Measurements from ENCODE around the gene CHRNG.

Gene CHRNG

DNA sequence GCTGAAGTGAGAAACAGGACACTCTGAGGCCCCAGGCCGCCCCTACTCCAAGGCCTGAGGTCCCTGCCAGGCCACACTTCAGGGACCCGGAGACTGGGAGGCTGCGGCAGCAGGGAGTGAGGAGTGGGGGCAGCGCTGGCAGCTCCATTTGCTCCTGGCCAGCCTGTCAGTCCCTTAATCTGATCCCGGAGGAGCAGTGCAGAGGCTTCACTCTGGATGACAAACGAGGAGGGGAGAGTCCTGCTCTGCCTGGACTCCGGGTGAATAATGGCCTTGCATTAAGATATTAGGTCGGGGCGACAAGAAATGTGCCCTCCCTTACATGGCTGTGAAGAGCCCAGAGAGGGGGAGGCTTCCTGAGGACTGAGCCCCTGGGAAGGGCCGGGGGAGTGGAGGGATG lies 33.6 kb upstream of the CHRNG start:
- no peak for DNase-seq

DNA sequence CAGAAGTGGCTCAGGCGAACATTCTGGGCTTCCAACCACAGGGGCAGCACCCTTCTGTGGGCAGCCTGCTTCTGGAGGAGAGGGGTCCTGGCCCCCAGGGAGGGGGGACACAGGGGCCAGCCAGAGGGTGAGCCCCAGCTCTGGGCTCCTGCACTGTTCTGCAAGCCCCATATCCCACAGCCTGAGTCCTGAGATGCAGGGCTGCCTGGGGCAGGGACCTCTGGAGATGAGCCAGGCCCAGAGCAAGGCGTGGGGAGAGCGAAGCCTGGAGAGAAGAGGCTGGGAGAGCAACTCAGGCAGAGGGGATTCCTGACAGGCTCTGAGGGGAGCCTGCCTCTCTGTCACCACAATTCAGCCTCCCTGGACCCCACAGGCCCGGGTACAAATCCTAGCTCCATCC lies 32.8 kb upstream of the CHRNG start:
- no peak for DNase-seq

DNA sequence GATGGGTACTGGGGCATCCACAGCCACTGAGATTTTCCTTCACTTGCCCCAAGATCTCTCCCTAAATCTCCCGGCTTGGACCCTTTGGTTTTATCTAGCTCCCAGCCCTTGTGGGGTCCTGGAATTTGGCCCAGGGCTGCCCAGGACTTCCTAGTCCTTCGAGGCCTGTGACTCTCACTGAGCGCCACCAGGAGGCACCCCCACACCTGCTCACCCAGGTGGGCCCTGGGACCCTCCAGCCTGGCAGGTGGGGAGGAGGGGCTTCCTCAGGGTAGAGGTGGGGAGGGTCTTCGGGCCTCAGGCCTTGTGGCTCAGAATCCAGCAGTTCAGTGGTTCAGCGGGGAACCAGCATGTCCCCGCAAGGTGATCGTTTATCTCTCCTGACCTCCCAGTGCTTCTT lies 31.2 kb upstream of the CHRNG start:
- no peak for DNase-seq

DNA sequence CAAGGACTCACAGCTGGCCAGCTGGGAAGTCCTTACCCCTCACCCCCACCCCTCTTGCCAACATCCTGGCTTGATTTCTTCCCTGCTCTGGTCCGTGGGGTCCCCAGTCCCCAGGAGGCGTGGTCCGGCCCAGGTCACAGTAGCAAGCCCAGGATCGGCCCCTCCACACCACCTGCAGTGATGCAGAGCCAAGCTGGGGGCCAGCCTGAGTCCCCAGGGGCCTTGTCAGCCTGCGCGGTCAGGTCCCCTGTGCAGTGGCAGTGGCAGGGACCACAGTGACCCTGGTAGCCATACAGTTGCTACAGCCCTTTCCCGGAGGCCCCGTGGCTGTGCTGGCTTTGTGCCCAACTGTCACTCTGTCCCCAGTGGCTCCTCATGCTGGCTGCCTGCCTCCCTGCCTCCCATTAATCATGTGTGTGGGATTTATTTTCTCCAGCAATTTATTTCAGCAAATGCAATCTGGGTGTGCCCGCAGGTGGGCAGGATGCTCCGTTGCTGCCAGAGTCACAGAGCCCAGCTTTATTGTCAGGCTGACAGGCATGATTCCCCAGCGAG lies 28.1 kb upstream of the CHRNG start:
- DNase-seq = no peak

DNA sequence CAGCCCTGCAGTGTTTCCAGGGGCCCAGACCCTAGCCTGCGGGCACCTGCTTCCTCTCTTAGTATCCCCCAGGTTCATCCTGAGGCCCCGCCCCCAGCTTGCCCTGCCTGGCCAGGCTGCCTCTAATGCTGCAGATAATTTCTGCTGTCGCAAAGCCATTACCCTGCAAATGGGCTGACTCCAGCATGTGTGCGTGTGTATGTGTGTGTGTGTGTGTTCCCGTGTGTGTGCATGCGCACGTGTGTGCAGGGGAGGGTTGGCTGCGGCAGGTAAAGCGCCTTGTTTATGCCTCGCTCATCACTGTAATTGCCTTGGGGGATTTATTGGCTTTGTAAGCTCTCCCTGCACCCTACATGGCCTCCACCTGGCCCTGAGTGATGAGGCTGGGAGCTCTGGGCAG lies 26.9 kb upstream of the CHRNG start:
- DNase-seq = no peak

DNA sequence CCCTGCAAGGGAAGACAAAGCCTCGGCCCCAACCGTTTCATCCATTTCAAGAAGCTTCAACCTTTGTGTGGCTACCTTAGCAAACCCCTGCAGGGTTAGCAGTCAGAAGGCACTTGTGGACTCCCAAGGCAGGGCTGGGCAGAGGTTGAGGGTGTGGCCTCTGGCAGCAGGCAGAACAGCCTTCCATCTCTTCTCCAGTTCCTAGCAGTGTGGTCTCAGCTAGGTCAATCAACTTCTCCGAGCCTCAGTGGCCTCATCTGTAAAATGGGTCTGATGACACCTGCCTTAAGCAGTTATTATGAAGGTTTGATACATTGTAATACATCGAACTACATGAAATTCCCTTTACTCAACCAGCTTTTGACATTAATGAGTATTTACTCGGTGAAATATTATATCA lies 26.1 kb upstream of the CHRNG start:
- no peak for DNase-seq

DNA sequence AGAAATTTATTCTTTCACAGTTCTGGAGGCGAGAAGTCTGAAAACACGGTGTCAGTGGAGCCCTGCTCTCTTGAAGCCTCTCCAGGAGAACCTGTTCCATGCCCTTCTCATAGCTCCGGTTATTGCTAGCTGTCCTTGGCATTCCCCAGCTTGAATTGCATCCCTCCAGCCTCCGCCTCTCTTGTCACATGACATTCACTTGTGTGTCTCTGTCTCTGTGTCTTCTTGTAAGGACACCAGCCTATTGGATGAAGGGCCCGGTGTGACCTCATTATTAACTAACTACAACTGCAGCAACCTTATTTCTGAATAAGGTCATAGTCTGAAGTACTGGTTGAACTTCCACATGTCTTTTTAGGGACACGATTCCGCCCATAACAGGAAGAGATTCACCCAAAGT lies 23.9 kb upstream of the CHRNG start:
- no peak for DNase-seq

DNA sequence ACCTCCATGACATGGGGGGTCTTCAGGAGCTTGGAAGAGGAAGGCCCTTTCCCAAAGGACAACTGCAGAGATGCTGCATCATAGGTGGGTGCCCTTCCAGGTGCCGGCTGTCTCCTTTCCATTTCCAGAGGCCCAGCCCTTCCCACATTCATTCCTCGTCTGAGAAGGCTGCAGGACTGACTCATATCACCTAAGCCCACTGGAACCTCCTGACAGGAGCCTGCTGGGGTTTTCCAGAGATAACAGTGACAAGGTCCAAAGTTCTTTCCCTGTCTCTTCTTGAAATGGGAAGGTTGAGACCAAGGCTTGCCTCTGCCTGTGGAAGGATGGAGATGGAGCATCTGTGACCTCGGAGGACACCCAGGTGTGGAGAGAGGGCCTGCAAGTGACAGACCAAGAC lies 22.9 kb upstream of the CHRNG start:
- no peak for DNase-seq

DNA sequence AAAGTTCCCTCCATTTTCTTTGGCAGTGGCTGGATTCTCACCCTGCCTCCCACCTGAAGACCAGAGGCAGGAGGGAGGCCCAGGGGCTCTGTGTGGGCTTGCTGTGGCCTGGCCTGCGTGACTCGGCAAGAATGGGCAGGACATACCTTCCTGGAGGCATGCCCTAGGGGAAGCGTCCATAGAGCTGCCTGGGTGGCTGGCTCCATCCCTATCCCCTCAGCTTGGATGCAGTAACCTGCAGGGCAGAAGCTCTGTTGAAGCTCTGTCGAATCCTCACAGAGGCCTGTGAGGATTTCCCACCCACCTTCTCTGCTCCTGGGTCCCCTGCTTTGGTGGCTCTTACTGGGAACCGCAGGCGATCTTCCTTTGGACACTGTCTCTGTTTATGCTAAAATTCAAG lies 20.6 kb upstream of the CHRNG start:
- no peak for DNase-seq

DNA sequence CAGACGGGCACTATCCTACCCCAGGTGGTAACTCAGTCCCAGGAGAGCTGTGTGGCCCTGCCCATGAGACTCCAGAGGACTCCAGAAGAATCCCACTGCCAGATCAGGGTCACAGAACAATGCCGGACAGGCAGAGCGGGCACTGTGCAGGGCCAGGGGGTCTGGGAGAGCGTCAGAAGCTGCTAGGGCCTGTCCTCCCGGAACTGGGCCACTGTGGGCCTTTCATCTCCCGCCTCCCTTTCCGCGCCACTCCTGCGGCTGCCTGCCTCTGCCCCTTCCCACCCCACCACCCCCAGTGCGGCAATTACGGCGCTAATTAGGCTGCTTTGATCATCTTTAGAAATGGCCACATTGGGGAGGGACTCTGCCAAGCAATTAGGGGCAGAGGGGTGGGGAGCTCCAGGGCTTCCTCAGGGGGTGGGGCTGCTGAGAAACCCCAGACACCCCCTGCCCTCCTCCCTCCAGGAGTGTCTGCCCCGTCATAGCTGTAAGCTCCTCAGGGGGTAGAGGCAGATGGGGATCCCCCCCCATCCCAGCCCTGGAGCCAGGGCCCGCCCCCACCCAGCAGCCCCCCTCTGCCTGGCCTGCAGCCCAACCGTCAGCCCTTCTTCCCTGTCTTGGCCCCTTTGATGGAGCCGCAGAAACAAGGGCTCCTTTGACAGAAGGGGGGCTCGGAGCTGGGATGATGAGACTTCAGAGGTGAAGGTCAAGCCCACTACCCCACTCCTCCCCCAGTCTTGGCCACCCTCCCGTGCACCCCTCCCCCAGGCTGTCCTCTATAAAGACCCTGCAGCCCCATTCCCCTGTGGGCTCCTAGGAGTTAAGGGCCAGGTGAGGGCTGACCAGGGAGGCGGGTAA lies 19.7 kb upstream of the CHRNG start, which contains the start of gene PRSS56:
TSS of gene PRSS56 (plus strand) at position 808 of the 858 bp plus-strand sequence. CDS start 211 bp downstream, outside the sequence.
- DNase-seq = no peak

DNA sequence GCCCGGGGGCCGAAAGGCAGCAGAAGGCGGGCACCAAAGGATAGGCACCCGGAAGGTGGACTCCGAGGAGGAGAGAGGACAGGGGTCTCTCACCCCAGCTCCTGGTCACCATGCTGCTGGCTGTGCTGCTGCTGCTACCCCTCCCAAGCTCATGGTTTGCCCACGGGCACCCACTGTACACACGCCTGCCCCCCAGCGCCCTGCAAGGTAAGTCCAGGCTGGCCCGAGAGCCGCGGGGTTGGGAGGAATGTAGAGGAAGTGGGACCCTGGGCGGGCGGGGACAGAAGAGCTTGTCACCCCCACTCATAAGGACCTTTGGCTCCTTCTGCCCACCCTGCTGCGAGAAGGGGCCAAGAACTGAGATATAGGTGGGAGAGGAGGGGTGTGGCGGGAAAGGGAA lies 19.0 kb upstream of the CHRNG start:
- no peak for DNase-seq

DNA sequence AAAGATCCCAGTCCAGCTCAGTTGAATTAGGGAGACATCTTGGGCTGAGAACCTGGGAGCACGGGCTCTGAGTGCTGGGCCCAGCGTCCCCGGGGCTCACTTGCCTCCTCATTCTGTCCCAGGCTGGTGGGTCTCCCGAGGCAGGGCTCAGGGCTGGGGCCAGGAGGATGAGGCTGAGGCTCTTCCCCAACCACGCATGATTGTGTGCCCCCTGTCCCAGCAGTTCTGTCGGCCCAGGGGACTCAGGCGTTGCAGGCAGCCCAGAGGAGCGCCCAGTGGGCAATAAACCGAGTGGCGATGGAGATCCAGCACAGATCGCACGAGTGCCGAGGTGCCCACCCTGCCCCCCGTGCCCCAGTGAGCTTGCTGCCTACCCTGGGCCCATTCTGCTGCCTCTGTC lies 18.4 kb upstream of the CHRNG start:
- DNase-seq = no peak

DNA sequence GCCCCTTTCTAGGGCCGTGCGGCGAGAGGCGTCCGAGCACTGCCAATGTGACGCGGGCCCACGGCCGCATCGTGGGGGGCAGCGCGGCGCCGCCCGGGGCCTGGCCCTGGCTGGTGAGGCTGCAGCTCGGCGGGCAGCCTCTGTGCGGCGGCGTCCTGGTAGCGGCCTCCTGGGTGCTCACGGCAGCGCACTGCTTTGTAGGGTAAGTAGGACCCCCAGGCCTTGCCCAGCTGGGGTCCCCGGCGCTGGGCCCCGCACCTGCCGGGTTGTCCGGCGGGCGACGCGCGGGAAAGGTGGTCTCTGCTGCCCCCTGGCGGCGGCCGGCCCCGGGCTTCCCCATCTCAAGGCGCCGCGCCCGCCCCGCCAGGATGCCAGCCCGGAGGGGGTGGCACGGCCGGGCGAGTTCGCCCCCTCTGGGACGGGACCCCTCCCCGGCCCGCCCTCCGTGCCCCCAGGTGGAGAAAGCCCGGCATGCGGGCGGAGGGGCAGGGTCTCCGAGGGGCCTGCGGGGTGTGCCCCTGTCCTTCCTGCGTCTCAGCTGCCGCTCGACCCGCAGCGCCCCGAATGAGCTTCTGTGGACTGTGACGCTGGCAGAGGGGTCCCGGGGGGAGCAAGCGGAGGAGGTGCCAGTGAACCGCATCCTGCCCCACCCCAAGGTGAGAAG lies 17.4 kb upstream of the CHRNG start:
- DNase-seq = no peak

DNA sequence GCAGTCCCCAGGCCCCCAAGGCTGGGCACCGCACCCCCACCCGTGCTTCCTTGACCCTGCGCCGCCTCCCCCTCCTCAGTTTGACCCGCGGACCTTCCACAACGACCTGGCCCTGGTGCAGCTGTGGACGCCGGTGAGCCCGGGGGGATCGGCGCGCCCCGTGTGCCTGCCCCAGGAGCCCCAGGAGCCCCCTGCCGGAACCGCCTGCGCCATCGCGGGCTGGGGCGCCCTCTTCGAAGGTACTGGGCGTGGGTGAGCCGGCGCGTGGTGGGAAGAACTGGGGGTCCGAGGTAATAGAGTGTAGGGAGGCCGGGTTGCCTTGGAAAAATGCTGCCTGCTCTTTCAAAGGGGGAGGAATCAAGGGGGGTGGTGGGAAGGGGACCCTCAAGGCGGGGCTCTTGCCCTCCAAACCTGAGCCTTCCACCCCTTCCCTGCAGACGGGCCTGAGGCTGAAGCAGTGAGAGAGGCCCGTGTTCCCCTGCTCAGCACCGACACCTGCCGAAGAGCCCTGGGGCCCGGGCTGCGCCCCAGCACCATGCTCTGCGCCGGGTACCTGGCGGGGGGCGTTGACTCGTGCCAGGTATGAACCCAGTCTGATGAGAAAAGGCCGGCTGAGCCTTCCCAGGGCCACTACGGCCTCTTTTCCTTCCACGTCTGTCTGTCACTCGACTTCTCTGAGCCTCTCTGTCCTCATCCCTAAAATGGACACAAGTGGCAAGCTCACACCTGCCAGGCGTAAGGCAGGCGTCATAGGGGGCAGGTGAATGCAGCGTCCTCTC lies 16.7 kb upstream of the CHRNG start:
- no peak for DNase-seq

DNA sequence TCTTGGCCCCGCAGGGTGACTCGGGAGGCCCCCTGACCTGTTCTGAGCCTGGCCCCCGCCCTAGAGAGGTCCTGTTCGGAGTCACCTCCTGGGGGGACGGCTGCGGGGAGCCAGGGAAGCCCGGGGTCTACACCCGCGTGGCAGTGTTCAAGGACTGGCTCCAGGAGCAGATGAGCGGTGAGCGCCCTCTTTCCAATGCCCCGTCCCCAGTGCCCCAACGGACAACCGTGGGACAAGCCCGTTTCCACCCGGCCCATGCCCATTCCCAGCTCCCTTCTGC lies 16.1 kb upstream of the CHRNG start:
- DNase-seq = no peak

DNA sequence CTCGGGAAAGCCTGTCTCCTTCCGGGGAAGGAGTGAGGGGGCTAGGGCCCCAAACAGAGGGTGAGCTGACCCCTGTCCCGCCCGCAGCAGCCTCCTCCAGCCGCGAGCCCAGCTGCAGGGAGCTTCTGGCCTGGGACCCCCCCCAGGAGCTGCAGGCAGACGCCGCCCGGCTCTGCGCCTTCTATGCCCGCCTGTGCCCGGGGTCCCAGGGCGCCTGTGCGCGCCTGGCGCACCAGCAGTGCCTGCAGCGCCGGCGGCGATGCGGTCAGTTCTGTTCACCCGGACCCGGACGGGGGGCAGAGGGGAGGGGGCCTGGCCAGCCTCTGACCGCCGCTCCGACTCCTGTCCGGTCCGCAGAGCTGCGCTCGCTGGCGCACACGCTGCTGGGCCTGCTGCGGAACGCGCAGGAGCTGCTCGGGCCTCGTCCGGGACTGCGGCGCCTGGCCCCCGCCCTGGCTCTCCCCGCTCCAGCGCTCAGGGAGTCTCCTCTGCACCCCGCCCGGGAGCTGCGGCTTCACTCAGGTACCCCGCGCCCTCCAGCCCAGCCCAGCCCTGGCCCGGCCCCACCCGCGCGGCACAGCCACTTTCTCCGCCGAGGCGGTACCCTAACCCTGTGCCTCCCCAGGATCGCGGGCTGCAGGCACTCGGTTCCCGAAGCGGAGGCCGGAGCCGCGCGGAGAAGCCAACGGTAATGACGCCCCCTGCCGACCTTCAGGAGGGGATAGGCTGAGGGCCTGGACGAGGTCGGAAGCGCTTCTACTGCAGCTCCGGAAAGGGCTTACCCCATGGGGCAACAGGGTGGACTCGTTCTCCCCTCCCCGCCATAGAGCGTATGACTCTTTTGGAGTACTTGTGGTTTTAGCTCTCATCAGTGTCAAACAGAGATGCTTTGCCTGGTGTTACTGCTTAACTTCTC lies 15.6 kb upstream of the CHRNG start:
- DNase-seq = no peak

DNA sequence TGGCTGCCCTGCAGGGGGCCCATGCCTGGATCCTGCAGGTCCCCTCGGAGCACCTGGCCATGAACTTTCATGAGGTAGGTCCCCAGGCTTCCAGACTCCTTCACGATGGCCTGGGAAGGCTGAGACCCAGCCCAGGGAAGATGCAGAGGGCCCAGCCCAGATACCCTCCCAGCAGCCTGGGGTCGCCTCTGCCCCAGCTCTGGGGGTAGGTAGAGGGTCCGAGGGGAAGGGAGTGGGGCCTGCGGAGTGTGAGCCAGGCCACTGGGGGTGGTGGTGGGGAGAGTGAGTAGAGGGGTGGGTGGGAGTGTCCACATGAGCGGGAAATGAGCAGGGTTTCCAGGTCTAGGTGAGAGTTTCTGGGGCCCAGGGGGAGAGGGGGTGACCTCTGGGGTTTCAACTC lies 14.7 kb upstream of the CHRNG start:
- no peak for DNase-seq

DNA sequence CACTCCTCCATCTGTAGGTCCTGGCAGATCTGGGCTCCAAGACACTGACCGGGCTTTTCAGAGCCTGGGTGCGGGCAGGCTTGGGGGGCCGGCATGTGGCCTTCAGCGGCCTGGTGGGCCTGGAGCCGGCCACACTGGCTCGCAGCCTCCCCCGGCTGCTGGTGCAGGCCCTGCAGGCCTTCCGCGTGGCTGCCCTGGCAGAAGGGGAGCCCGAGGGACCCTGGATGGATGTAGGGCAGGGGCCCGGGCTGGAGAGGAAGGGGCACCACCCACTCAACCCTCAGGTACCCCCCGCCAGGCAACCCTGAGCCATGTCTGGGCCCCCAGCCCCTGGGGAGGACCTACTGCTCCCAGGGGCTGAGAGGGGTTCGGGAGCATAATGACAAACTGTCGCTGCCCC lies 14.3 kb upstream of the CHRNG start:
- no peak for DNase-seq

DNA sequence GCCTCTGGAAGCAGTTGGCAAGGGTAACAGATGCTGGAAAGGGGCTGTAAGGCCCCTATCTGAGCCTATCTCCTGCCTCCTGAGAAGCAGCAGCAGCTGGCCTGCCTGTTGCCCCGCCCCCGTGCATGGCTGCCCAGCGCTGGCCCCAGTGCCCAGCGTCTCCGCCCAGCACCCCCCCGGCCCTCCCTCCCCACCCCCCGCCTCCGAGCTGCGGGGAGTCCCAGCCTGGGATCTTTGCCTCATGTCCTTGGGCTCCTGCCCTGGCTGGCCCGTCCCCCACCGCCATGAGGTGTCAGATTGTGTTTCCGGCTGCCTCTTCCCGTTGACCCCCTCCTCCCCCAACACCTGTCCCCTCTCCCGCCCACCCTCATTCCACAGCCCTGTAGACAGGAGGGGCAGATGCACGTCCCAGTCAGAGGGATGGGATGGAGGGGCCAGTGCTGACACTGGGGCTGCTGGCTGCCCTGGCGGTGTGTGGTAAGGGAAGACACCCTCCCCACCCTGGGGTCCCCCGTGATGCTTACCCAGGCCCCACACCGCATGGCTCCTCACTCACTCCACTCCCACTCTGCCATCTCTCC lies 13.6 kb upstream of the CHRNG start, which contains the start of gene CHRND:
TSS of gene CHRND (plus strand) at position 370 of the 581 bp plus-strand sequence. CDS start at position 426, 56 bp downstream.
- no peak for DNase-seq

DNA sequence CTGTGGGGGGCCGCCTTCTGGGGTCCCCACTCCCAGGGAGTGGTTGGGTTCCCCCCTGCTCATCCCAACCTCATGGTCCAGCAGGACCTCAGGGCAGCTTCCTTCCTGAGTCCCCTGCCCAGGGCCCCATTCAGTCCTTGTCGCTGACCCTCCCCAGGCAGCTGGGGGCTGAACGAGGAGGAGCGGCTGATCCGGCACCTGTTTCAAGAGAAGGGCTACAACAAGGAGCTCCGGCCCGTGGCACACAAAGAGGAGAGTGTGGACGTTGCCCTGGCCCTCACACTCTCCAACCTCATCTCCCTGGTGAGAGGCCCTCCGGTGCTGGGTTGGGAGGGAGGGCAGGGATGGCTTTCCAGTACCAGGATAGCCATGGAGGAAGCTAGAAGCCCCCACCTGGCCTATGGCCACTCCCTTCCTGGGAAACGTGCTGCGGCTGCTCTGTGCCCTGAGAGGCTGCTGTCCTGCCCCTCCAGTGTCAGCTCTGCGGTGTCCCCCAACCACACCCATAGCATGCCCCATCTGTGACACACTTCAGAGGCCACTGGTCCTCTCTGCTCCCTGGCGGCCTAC lies 13.0 kb upstream of the CHRNG start:
- no peak for DNase-seq

DNA sequence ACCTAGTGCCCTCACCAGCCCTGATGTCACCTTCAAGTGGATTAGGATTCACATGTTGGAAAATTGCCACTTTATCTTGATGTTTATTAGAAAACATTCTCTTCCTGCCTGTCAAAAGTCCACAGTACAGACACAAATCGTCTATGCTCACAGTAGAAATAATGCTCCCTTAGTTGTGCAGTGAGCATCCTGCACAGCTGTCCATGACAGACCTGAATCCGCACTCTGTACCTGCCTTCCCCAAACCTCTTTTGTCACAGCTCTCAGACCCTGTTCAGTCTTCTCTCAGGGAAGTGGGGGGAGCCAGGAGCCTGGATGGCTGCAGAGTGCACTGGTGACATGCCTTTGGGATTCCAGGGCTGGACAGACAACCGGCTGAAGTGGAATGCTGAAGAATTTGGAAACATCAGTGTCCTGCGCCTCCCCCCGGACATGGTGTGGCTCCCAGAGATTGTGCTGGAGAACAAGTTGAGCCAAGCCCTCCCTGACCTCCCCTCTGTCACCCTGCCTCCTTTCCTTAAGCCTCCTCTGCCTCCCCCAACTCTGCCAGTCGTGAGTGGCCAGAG lies 11.5 kb upstream of the CHRNG start:
- no peak for DNase-seq

All from T1000 (cell line).